H1 (cell line): ENCODE data around the gene HTR6. TPM values are rescaled to one million over a fixed set of nuclear protein-coding genes. Genes with fewer than 3 reads are reported as not detected.

Experiments used
- CBX5 ChIP-seq: fragments of 300-800, 300-1000 bp; sonication (generic); IDR thresholded peaks from 2 replicates; pipeline ENCODE4 v1.7.1; 2016; ENCODE audit warnings: antibody characterized with exemption, low read length, low read depth
- KDM1A ChIP-seq: fragments of 200-600, 300-600 bp; sonication (generic); IDR thresholded peaks from 2 replicates; pipeline ENCODE4 v1.7.1; 2016; ENCODE audit warnings: mild to moderate bottlenecking, low read length, borderline replicate concordance
- KDM5A ChIP-seq: fragments of 200-600 bp; IDR thresholded peaks from 2 replicates; pipeline ENCODE4 v1.7.1; 2012; ENCODE audit warnings: mild to moderate bottlenecking, low read length, inconsistent platforms, mixed read lengths
- PHF8 ChIP-seq: fragments of 200-600 bp; sonication (generic); conservative IDR thresholded peaks from 2 replicates; pipeline ENCODE4 v1.7.1; 2012; ENCODE audit warnings: low read depth, mild to moderate bottlenecking, inconsistent platforms, low read length, moderate library complexity
- POLR2A ChIP-seq, 2 experiments: IDR thresholded peaks; 1 replicate in 1 of 2; 2 replicates in 1 of 2; pipeline ENCODE4 v1.6.1; 2011; ENCODE audit warnings: low read depth in 2 of 2, low read length in 2 of 2, mild to moderate bottlenecking in 2 of 2; ENCODE audit errors: control extremely low read depth in 1 of 2
- POLR2AphosphoS5 ChIP-seq: IDR thresholded peaks from 2 replicates; pipeline ENCODE4 v1.6.1; 2011; ENCODE audit warnings: low read depth, low read length
- POU5F1 ChIP-seq: IDR thresholded peaks from 2 replicates; pipeline ENCODE4 v1.6.1; 2011; ENCODE audit warnings: low read depth, mild to moderate bottlenecking, low read length, moderate library complexity
- RXRA ChIP-seq: IDR thresholded peaks from 2 replicates; pipeline ENCODE4 v1.6.1; 2011; ENCODE audit warnings: low read depth, mild to moderate bottlenecking, low read length, moderate library complexity; ENCODE audit not compliant: insufficient read depth
- polyA plus RNA-seq, 7 experiments: library from polyadenylated mRNA; depleted of rRNA in 3 of 7; stranded (reverse) in 5 of 7; unstranded in 2 of 7; fragments of >200 nt in 5 of 7; fragments of 200-250 nt in 2 of 7; gene quantifications; 1 replicate in 5 of 7; 2 replicates in 1 of 7; 4 replicates in 1 of 7; pipeline versions ENCODE4 v1.2.1 to v1.2.3, GENCODE V29; 2011 to 2013; ENCODE audit warnings: missing spikeins in 2 of 7, mixed read lengths in 2 of 7
- total RNA-seq: library from RNA; stranded (reverse); fragmentation: NEBNext Ultra II Directional; extraction: Animal tissue kit (Norgen Biotek cat#: 25700); gene quantifications from 2 replicates; pipeline ENCODE4 v1.2.1, GENCODE V29; 2021
- TF ChIP-seq, protein P1 (sequence below), 3 experiments: IDR thresholded peaks; 1 replicate in 2 of 3; 2 replicates in 1 of 3; pipeline versions ENCODE4 v1.5.1 to v1.6.1; 2011; ENCODE audit warnings: low read length in 3 of 3, mild to moderate bottlenecking in 3 of 3, inconsistent platforms in 2 of 3, low read depth in 1 of 3, moderate library complexity in 1 of 3; ENCODE audit not compliant: insufficient read depth in 1 of 3; ENCODE audit errors: control extremely low read depth in 1 of 3
- TF ChIP-seq, protein P2 (sequence below): IDR thresholded peaks from 2 replicates; pipeline ENCODE4 v1.6.1; 2012; ENCODE audit warnings: inconsistent platforms

HTR6 gene
- total and polyA plus RNA-seq, 2 of the 8 experiments (the other 6 are each of a cell fraction or from before 2014, with no cell fraction given) = 0.76 to 0.95 TPM

- TF ChIP-seq RXRA (no peak), PHF8 (no peak), KDM5A (no peak), CBX5 (no peak), POU5F1 (no peak), POLR2AphosphoS5 (no peak), POLR2A (IDR thresholded peaks at IDR 0.05; ENCODE audit: control extremely low read depth in 1 of 2, low read depth in 2 of 2, low read length in 2 of 2) (no peak), KDM1A (peak; percentile 97)
- TF ChIP-seq, protein P1, sequence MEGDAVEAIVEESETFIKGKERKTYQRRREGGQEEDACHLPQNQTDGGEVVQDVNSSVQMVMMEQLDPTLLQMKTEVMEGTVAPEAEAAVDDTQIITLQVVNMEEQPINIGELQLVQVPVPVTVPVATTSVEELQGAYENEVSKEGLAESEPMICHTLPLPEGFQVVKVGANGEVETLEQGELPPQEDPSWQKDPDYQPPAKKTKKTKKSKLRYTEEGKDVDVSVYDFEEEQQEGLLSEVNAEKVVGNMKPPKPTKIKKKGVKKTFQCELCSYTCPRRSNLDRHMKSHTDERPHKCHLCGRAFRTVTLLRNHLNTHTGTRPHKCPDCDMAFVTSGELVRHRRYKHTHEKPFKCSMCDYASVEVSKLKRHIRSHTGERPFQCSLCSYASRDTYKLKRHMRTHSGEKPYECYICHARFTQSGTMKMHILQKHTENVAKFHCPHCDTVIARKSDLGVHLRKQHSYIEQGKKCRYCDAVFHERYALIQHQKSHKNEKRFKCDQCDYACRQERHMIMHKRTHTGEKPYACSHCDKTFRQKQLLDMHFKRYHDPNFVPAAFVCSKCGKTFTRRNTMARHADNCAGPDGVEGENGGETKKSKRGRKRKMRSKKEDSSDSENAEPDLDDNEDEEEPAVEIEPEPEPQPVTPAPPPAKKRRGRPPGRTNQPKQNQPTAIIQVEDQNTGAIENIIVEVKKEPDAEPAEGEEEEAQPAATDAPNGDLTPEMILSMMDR (IDR thresholded peaks at IDR 0.05; ENCODE audit: control extremely low read depth in 1 of 3, insufficient read depth in 1 of 3, low read depth in 1 of 3, low read length in 3 of 3) = no peak
- TF ChIP-seq, protein P2, sequence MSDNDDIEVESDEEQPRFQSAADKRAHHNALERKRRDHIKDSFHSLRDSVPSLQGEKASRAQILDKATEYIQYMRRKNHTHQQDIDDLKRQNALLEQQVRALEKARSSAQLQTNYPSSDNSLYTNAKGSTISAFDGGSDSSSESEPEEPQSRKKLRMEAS = no peak
Observed at GRCh38 chr1:19689085-19689757, 24.5 kb downstream of the HTR6 start (continued).
